NCI-H2227 (cell line): Measurements from ENCODE around the gene STK26.
A peak's percentile ranks its signal among the peaks of the same experiment; 100 is the strongest.
"Not testable (repeated sequence)": the region's sequence is repeated elsewhere in the genome, so short reads cannot be mapped to it uniquely, and the experiment has no call there.

ENCODE experiments used
- DNase-seq: peaks from one replicate; lab custom pipeline; 2025; ENCODE audit not compliant: unreplicated experiment; lab: John Stamatoyannopoulos, UW

Gene STK26

DNA sequence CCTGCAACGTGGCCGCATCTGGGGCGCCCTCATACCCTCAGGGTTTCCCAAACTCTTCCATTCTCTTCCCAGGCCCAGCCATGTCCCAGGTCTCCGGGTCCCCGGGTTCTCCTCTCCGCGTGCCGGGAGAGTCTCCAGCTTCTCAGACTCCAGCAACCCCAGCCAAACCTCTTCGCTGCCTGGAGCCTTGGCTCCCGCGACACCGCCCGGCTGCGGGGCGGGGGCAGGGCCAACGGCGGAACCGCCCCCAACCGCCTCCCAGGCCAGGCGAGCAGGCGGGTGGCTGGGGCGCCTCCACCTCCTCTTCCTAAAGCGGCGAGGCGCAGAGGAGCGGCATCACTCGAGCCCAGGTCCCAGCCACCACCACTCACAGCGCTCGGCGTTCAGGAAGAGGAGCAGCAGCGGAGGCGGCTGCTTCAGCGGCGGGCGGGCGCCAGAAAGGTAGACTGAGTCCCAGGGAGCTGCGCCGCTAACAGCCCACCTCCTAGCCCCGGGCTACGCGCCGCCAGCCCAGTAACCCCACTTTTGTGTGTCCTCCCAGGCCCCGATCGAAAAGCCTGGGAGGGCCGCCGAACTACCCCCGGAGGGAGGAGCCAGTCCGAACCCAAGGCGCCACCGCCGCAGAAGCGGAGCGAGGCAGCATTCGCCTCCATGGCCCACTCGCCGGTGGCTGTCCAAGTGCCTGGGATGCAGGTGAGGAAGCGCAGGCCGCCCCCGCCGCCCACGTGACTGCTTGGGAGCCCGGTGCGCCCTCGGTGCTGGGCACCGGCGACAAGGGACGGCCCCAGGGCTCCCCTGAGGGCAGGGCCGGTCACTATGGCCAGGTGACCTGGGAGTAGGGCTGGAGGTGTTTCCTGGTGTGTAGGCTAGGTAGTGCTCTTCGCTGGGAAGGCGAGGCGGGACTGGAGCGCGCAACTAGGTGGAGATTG, at the start of gene STK26:
Gene STK26, plus strand, starts transcription at position 336 of the 929 bp plus-strand sequence. Its CDS starts 316 bp downstream, at position 652.
- DNase-seq, result peak; percentile 19

DNA sequence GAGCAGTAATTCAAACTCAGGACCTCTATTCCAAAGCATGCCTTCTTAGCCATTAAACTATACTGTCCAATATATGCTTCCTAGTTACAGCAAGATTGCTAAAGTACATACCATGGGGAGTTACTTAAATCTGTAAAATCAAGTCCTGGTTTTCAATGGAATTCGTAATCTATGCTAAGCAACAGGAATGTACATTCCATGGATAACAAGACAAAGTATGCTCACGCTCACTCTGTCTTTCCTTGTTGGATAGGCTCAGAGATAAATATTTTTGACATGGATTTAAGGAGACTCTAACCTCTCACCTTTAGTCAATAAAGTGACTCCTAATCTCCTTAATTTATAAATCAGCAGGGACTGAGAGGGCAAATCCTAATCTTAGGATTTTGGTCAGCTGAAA, 47.3 kb upstream of the STK26 start:
- DNase-seq, result no peak

DNA sequence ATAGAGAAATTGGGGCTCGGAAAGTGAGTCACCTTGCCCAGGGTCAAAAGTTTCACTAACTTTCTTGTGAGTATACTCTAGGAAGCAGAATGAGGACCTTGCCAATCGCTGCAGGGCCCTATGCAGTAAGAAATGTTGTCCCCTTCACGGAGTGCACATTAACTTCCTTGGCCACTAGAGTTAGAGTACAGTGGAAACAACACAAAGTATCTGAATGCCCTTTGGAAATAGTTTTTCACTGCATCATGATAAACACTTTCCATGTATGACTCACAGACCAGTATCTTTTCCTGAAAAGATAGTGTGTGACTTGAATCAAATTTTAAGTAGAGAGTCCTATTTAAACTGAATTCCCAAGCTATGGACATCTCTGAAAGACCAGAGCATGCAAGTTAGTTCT, 45.5 kb upstream of the STK26 start:
- no peak for DNase-seq

DNA sequence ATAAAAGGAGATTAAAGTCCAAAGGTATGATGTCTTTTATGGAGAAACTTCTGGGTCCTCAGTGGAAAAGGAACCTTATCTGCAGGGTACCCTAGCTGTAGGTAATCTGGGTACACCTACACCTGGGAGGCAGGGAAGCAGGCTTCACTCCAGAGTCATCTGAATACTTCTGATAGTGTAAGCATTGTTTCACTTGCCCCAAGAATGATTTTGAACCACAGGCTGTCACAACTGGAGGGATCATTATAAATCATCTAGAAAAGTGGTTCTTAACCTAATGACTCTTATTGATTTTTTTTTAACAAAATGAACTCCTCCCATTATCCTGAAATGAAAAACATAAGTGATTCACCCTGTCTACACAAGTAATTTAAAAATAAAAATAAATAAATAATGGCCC, 44.0 kb upstream of the STK26 start:
- DNase-seq, result no peak

DNA sequence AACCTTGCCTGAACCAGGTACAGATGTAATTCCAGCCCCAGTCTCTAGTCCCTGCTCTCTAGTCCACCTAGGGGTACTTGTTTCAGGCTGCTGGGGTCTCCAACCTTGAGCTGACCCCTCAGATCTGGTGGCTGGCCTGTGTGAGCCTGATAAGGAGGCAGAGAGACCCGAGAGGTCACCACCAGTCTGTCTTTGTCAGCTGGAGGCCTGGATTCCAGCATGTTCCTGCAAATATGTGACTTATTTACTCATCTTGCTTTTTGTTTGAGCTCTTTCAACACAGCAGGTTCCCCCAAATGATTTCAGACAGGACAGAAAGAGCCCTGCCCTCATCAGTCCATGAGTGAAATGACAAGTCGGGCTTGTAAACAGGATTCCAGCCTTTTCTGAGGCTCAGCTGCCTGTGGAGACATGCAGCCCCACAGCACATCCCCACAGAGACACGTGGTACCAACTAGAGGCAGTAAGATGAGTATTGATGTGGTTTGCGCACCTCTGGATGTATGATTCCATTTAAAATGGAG, 37.5 kb upstream of the STK26 start:
- no peak for DNase-seq

DNA sequence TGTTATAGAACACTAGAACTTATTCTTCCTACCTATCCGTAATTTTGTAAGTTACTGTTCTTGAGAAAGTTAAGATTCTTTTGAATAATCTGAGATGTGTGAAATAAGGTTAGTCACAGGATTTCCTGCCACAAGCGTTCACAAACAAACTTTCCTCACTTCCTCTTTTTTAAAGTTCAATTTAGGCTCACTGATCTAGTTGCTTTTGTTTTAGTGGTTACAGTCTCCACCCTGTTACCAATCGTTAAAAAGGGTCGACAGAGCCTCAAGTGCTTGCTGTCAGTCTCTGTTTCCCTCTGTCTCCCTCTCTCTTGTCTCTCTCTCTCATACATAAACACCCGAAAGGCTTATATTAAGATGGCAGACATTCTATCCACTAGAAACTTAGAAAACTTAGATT, 35.9 kb upstream of the STK26 start:
- DNase-seq, result no peak

DNA sequence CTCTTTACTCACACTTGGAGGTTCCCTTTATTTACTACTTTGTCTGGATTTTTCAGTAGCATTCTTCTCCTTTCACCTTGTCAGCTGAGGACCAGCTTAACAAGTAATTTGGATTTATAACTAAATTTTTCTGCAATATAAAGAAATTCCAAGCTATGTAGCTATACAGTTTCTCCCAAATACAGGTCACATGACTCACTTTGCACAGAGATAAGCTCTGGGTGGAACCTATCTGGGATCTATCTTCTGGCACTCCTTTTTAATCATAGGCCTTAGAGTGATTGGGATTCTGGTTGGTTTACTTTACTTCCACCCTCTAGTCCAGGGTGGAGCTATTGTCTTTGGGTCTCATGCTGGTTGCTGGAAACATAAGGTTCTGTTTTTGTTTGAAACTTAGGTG, 34.9 kb upstream of the STK26 start:
- no peak for DNase-seq

DNA sequence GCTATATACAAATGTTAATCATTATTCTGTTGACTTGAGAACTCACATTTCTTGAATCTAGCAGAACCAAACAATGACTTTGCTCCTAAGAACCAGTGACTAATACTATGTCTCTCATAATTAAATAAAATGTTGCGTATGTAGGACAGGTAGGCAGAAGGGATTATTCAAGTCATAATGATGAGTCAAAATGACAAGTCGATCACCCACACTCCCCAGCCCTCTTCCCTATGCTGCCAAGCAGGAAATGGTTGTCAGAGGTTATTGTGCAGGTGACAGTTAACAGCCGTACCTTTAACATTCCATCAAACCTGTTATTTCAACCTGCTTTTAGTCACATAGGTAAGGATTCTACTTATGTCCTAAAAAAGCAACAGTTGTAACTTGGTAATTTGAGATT, 22.0 kb upstream of the STK26 start:
- DNase-seq, result no peak

DNA sequence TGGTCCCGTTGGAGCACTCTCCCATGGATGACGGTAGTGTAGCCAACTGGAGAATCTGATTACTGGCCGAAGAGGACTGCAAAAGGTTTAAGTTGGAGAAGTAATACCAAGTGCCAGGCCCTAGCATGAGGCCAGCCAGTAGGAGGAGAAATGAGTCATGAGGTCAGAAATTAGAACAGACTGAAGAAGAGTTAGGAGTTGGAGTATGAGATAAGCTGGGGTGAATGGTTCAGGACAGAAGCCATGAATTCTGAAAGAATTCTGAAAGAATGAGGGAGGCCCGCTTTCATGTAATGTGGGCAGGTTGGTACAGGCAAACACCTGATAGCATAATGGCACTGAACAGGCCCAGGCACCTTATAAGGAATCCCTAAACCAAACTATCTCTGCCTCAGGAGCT, 18.4 kb upstream of the STK26 start:
- DNase-seq, result no peak

DNA sequence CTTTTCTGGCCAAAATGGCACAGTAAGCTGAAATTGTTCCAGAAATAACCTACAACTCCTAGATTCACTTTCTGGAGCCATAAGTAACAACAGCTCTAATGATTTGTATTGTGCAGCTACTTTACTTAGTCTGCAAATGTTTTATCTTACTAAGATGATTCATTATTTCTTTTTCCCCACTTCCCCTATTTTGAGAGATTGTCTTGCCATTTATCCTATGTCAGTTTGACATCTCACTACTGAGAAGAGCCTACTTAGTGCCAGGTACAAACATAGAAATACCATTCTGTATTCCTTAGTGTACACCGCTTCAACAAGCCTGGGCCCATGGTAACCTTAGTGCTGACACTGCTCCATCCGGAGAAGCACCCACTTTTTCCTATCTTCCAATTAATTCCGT, 13.8 kb upstream of the STK26 start:
- DNase-seq, result no peak

DNA sequence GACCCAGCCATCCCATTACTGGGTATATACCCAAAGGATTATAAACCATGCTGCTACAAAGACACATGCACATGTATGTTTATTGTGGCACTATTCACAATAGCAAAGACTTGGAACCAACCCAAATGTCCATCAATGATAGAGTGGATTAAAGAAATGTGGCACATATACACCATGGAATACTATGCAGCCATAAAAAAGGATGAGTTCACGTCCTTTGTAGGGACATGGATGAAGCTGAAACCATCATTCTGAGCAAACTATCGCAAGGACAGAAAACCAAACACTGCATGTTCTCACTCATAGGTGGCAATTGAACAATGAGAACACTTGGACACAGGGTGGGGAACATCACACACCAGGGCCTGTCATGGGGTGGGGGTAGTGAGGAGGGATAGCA, 12.9 kb upstream of the STK26 start:
- not testable (repeated sequence) for DNase-seq

DNA sequence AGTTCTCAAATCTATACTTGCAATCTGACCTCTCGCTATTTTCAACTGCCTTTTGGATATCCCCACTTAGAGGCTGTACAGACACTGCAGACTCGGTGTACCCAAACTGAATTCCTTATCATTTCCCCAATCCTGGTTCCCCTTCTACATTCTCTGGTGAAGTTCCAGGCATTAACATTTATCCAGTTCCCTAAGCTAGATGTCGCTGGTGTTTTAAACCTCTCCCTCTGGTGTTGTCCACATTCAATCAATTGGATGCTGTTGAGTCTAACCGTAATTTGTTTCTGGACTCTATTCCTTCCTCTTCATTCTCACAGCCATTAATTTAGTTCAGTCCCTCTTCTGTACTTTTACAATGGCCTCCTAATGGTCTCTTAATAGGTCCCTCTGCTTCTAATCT, 7.2 kb upstream of the STK26 start:
- DNase-seq, result no peak

DNA sequence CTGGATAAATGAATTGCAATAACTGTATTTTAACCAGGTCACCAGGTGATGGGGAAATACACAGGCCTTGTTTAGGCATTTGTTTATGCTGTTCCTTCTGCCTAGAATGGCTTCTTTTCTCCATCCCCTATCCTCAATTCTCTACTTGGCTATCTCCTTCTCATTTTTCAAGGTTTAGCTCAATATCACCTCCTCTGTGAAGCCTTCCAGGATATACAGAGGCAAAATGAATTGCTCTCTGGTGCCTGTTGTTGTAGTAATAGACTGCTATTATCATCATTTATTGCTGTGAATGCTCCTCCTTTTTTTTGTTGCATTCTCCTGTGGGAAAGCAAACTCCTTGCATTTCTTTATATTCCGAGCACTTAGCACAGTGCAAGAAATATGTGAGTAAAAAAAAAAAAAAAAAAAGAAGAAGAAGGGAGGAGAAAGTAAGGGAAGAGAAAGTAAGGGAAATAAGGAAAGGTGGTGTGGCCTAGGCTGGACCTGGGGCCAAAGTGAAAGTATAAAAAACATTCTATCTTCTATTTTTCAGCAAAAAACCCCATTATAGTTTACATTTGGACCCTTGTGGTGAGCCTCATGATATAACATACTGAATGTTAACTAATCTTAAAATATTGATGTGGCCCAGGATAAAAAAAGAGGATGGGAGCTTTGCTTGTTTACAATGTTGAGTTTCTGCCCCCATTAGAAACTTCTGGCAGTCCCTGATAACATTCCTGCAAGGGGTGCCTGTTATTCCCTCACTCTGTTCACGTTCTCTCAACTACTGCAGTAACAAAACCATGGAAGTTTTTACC, 6.3 kb upstream of the STK26 start:
- DNase-seq, result no peak

DNA sequence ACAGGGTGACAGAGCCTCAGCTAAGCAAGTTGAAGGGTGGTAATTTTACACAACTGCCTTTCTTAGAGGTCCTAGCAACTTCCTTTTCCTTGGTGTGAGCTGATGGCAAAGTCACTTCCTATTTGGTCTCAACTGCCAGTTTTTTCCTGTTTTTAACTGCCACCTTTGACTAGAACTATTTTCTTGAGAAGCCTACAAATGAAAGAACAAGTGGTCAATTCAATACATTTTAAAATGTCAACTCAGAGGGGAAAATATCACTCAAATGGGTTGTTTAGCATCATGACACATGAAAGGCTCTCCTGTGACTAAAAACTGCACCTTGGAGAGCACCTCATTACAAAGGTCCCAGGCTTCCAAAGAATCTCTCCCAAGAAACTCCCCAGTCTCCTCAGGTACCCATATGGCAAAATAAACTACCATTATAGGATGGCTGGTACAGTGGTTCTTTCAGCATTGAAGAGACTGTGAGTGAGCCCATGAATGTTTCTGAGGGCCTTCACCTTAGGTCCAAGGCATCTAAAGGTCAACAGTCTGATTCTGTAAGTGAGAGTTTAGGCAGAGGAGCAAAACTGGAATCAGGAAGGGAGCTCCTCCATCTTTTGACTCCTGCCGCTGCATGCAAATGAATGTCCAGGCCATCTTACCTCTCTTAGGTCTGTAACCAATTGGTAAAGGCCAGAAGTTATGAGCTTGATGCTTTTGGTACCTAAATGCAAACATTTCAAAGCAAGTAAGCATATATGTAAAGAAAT, 5.5 kb upstream of the STK26 start:
- no peak for DNase-seq

DNA sequence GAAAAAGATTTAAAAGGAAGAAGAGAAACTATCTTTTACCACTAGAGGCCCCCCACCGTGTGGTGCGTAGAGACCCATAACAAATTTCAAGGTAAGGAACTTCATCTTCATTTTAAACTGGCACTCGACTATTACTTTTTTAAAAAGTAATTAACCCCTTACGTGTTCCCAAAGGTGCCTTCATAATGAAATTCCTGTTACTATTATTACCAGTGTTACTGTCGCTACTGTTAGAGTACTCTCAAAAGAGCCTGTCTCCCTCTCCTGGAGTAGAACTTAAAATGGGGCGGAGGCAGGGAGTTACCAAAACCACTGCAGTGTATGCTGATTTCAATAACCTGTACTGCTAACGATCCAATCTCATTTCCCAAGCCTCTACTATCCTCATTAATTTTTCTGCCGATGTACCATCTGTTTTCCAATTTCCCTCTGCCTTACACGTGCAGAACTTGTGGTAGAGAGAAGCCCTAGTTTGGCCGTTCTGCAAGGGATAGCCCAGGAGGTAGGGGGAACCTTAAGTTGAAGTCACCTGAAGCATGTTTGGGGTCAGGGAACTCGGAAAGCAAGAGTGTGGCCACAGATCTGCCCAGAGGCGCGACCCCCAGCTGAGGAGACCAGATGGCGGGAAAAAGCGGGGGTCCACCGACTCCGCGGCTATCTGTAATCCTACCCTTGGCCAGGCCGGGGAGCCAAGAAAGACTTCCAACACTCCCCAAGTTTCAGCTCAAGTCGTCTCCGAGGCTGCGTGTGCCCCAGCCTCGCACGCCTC, 720 bp upstream of the STK26 start:
- DNase-seq, result no peak

DNA sequence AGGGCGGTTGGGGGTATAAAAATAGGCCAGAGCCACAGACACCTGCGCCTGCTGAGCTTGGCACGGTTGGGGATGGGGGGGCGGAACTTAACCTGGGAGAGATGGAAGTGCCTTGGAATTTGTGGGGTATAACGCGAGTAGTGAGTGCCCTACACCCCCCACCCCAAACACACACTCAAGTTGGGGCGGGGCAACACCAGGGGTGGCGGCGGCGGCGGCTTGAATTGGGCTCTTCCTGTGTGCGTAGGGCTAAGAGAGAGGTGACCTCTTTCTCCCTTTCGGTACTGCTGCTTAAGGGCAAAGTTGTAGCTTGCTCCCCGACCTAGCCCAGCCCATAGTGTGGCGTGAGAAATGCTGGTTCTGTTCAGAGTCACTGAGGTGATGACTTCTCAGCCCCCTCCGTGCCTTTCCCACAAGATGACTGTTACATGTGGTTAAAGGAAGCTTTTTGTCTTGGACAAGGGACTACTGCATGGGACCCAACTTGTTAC, 839 bp downstream of the STK26 start:
- no peak for DNase-seq

DNA sequence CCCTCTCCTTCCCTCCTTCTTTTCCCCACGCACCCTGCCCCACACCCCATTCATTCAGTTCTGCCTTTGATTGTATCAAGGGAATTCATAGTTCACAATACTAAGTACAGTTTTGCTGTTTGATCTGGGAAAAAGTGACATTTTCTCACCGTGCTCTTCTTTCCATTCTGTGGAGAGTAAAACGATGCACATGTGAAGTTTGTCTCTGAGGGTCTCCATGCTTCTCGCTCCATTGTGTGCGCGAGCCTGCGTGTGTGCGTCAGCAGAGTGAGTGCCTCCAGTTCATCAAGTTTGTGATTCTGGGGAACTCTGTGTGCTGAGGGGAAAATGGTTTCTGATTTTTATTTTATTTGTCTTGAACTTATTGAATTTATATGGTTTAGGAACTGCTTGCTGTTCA, 1.9 kb downstream of the STK26 start:
- no peak for DNase-seq

DNA sequence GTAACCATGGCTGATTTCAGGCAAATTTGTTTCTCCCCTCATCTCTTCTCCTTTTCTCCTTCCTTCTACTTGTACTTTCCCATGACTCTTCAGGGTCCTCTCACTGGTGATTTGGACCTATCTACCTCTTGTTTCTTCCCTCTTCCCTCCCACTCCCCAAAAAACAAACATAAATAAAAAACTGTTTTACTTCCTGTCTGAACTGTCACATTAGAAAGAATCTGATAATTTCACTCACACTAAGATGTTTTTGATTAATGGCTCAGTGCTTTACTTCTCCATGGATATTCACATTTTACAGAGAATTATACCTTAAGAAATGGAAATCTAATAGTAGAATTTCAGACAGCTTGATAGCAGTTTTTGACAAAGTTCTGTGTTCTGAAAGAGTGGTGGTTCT, 7.2 kb downstream of the STK26 start:
- no peak for DNase-seq

DNA sequence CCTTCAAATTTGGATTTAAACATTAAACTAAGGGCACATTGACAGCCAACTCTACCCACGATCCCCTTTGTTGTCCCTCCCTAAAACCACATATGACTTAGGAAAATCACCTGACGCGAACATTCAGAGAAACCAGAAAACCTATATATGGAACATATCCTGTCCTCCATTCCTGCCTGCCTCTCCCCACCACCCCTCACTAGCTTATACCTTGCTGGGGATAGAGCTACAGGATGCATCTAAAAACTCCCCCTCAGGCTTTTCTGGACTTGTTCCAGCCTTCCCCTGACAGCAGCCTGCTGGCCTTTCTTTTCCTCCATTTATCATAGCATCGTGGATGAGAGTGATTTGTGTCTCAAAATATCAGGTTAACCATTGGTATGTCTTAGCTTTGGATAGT, 8.8 kb downstream of the STK26 start:
- DNase-seq, result no peak

DNA sequence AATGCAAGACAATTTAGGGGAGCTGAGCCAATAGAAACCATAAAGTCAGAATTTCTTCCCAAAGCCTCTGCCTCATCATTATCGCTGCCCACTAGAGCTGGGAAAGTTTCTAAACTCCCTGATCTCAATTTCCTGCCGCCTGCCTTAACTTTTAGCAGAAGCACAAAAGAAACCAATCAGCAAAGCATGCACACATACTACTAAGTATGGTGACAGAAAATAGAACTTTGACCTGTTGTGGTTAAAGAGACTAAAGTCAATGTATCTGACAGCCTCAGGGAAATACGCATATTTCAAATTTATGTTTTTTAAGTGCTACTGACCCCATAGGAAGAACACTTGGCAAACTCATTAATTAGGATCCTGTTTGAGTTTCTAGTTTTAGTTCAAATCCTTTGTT, 10.1 kb downstream of the STK26 start:
- no peak for DNase-seq
